GM12878 (cell line): ENCODE data around the gene GTF2F2. TPM values are rescaled to one million over a fixed set of nuclear protein-coding genes. Genes with fewer than 3 reads are reported as not detected.

ENCODE experiments used
- ATAC-seq: fragments of 200-7000 bp; cut with Tn5 transposase; 3 replicates; pipeline ENCODE4 v1.9.1; 2020; ENCODE audit warnings: mild to moderate bottlenecking, moderate library complexity
- BruUV-seq: library from RNA; stranded (reverse); fragments of 400-500 nt; replicated peaks from 2 replicates; lab custom pipeline; 2021; lab: Mats Ljungman, UMichigan
- CTCF ChIA-PET: fragments of 300-600 bp; sonication (Branson Sonifier 250); formaldehyde crosslinking; extraction: SDS; loops from one replicate; lab custom pipeline; 2021; ENCODE audit warnings: inconsistent platforms; lab: Yijun Ruan, JAX
- POLR2A ChIA-PET: fragments of 350-600 bp; formaldehyde crosslinking; extraction: SDS; loops from one replicate; lab custom pipeline; 2021; ENCODE audit warnings: inconsistent platforms; lab: Charles Lee
- RAD21 ChIA-PET: fragments of 300-600 bp; sonication (Branson Sonifier 250); formaldehyde crosslinking; loops from one replicate; lab custom pipeline; 2023; ENCODE audit warnings: antibody characterized with exemption; ENCODE audit not compliant: unreplicated experiment; lab: Charles Lee
- SMC1A ChIA-PET: fragments of 300-600 bp; sonication (Branson Sonifier 250); formaldehyde crosslinking; loops from one replicate; lab custom pipeline; 2023; ENCODE audit not compliant: unreplicated experiment, uncharacterized antibody; lab: Charles Lee
- DNase-seq: peaks from one replicate; pipeline ENCODE4 v3.0.0-alpha.2; 2011; ENCODE audit warnings: low read depth, low spot score
- FAIRE-seq: peaks from 3 replicates; lab custom pipeline; 2011; peaks lifted over from hg19 to GRCh38; lab: Jason Lieb, UNC
- H2AFZ ChIP-seq: 2 replicates; pipeline ENCODE4 v1.6.0; 2011; ENCODE audit warnings: low read depth, low read length, control low read depth; ENCODE audit not compliant: control insufficient read depth
- H3K27ac ChIP-seq: 2 replicates; pipeline ENCODE4 v1.5.1; 2011; ENCODE audit warnings: control low read depth; ENCODE audit not compliant: control insufficient read depth, insufficient read depth
- H3K27me3 ChIP-seq, 2 experiments: replicated peaks in 1 of 2; 2 replicates each; pipeline versions ENCODE4 v1.6.0 to v1.6.1; 2011; ENCODE audit warnings: low read length in 1 of 2; ENCODE audit not compliant: control insufficient read depth in 2 of 2, insufficient read depth in 2 of 2
- H3K36me3 ChIP-seq, 2 experiments: 2 replicates each; pipeline ENCODE4 v1.5.1; 2011; ENCODE audit warnings: low read length in 1 of 2; ENCODE audit not compliant: control insufficient read depth in 2 of 2, insufficient read depth in 2 of 2
- H3K4me1 ChIP-seq: 2 replicates; pipeline ENCODE4 v1.6.1; 2011; ENCODE audit warnings: mild to moderate bottlenecking, low read length, moderate library complexity, mixed read lengths; ENCODE audit not compliant: control insufficient read depth, insufficient read depth
- H3K4me2 ChIP-seq: 2 replicates; pipeline ENCODE4 v1.6.0; 2011; ENCODE audit warnings: control low read depth; ENCODE audit not compliant: control insufficient read depth, insufficient read depth
- H3K4me3 ChIP-seq: fragments of 200-600 bp; sonication (generic); 2 replicates; pipeline ENCODE4 v1.5.1; 2016
- H3K79me2 ChIP-seq: 2 replicates; pipeline ENCODE4 v1.6.0; 2011; ENCODE audit warnings: low read length; ENCODE audit not compliant: control insufficient read depth, insufficient read depth
- H3K9ac ChIP-seq: 2 replicates; pipeline ENCODE4 v1.8.0; 2011; ENCODE audit warnings: low read length, control low read depth, mixed read lengths; ENCODE audit not compliant: control insufficient read depth, insufficient read depth
- H3K9me3 ChIP-seq: replicated peaks from 3 replicates; pipeline ENCODE4 v1.5.1; 2011; ENCODE audit warnings: mild to moderate bottlenecking, low read length; ENCODE audit not compliant: control insufficient read depth, insufficient read depth
- H4K20me1 ChIP-seq: 2 replicates; pipeline ENCODE4 v1.6.0; 2011; ENCODE audit not compliant: control insufficient read depth, insufficient read depth
- BCL11A ChIP-seq: IDR thresholded peaks from 2 replicates; pipeline ENCODE4 v1.6.1; 2011; ENCODE audit warnings: low read depth, low read length
- FOXK2 ChIP-seq: fragments of 450-650 bp; IDR thresholded peaks from 2 replicates; pipeline ENCODE4 v1.6.1; 2017; ENCODE audit warnings: mild to moderate bottlenecking, moderate library complexity
- JUNB ChIP-seq: IDR thresholded peaks from 2 replicates; pipeline ENCODE4 v1.6.1; 2016; ENCODE audit warnings: antibody characterized with exemption, mild to moderate bottlenecking
- JUND ChIP-seq: IDR thresholded peaks from 2 replicates; pipeline ENCODE4 v1.6.1; 2012; ENCODE audit warnings: low read depth, mild to moderate bottlenecking, low read length, improper control_type of control experiment, moderate library complexity
- KLF5 ChIP-seq: fragments of 450-650 bp; IDR thresholded peaks from 2 replicates; pipeline ENCODE4 v1.6.1; 2014; ENCODE audit warnings: mild to moderate bottlenecking; ENCODE audit not compliant: partially characterized antibody
- MYC ChIP-seq: IDR thresholded peaks from 2 replicates; pipeline ENCODE4 v1.6.1; 2011; ENCODE audit warnings: mild to moderate bottlenecking, low read length, moderate library complexity, inconsistent platforms; ENCODE audit not compliant: insufficient read depth, insufficient replicate concordance, insufficient read length, severe bottlenecking
- NFXL1 ChIP-seq: fragments of 450-650 bp; IDR thresholded peaks from 2 replicates; pipeline ENCODE4 v1.6.1; 2017; ENCODE audit warnings: antibody characterized with exemption, mild to moderate bottlenecking, borderline replicate concordance
- NR2C2 ChIP-seq: IDR thresholded peaks from 2 replicates; pipeline ENCODE4 v1.6.1; 2011; ENCODE audit warnings: borderline replicate concordance, low read depth; ENCODE audit not compliant: control insufficient read depth, insufficient read length
- RELA ChIP-seq: fragments of 450-650 bp; IDR thresholded peaks from 2 replicates; pipeline ENCODE4 v1.8.0; 2014; ENCODE audit warnings: borderline replicate concordance; ENCODE audit not compliant: partially characterized antibody
- SPI1 ChIP-seq: IDR thresholded peaks from 2 replicates; pipeline ENCODE4 v1.6.1; 2011; ENCODE audit warnings: low read depth, mild to moderate bottlenecking, low read length, moderate library complexity, borderline replicate concordance; ENCODE audit not compliant: insufficient read depth
- STAT1 ChIP-seq: fragments of 450-650 bp; conservative IDR thresholded peaks from 2 replicates; pipeline ENCODE4 v1.6.1; 2014; ENCODE audit warnings: antibody characterized with exemption, mild to moderate bottlenecking
- ZNF384 ChIP-seq: IDR thresholded peaks from 2 replicates; pipeline ENCODE4 v1.6.1; 2012; ENCODE audit warnings: low read depth, mild to moderate bottlenecking, low read length, improper control_type of control experiment, borderline replicate concordance
- WGBS: methylation state at CpG from one replicate; pipeline ENCODE4 v1.1.6; 2016; ENCODE audit warnings: low lambda C conversion rate; ENCODE audit not compliant: insufficient replicate concordance, insufficient coverage; ENCODE audit errors: missing lambda C conversion rate; 5-methylcytosine and 5-hydroxymethylcytosine counted together
- in situ Hi-C: fragments of 300-500 bp; cut with MboI; formaldehyde crosslinking; loops from 9 replicates; pipeline ENCODE4 v1.14.3; 2018; ENCODE audit warnings: mixed read lengths
- intact Hi-C: fragments of 100-400 bp; cut with micrococcal nuclease; formaldehyde crosslinking; loops from one replicate; pipeline ENCODE4 v1.14.2; 2022; ENCODE audit not compliant: unreplicated experiment
- polyA plus RNA-seq, 11 experiments: library from polyadenylated mRNA; depleted of rRNA in 4 of 11; unstranded in 6 of 11; stranded (reverse) in 5 of 11; fragments of >200 nt; fragmentation: Nextera tagmentation in 4 of 11; fragmentation: Illumina TruSeq in 1 of 11; extraction: Ambion mirVana in 4 of 11; extraction: Trizol in 1 of 11; gene quantifications; 1 replicate in 1 of 11; 2 replicates in 10 of 11; pipeline versions ENCODE4 v1.2.1 to v1.2.3, GENCODE V29; 2011 to 2016; ENCODE audit warnings: inconsistent platforms in 2 of 11, missing spikeins in 2 of 11, low read depth in 1 of 11
- total RNA-seq, 4 experiments: library from RNA; depleted of rRNA in 3 of 4; stranded (reverse); fragments of >200 nt in 3 of 4; fragmentation: Illumina TruSeq in 1 of 4; extraction: Trizol in 1 of 4; gene quantifications; 2 replicates each; pipeline versions ENCODE4 v1.2.1 to v1.2.3, GENCODE V29; 2013 to 2021
- TF ChIP-seq, protein P1 (sequence below): fragments of 450-650 bp; IDR thresholded peaks from 2 replicates; pipeline ENCODE4 v1.6.1; 2017; ENCODE audit warnings: low read depth, mild to moderate bottlenecking, moderate library complexity
- TF ChIP-seq, protein P2 (sequence below): IDR thresholded peaks from 2 replicates; pipeline ENCODE4 v1.6.1; 2011; ENCODE audit warnings: mild to moderate bottlenecking, low read depth, low read length, moderate library complexity; ENCODE audit not compliant: insufficient replicate concordance

Gene GTF2F2
- total and polyA plus RNA-seq, 10 of the 15 experiments (the other 5 are each of a cell fraction or from before 2014, with no cell fraction given): 14.5 to 30.8 (median 22.6) TPM

DNA sequence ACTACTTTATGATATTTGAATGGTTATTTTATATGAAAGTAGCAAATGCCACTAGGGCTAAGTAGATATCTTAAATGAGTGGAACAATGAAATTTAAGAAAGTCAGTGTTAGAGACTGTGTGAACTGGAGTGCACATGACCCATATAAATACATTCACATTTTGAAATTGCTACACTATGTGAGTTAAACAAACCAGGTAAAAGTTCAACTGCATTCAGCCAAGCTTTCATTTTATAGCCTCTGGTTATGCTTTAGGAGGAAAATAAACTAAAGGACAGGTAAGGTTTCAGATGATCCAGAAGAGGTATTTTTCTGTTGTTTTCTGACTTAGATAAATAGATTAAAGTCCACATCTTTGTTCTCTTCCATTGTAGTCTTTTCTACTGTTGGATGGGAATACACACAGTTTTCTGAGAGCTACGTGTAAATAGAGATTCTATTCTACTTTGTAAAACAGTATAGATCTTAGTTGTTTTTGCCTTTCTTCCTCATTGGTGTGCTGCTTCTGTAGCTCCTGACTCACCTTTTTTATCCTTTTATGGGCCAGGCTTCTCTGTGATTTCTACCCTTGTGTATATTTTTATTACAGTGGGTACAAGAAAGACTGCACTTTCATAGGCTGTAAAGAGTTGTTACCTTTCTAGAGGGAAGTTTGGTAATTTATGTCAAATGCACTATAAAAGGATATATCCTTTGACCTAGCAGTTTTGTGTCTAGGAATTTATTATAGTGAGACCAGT is 135.1 kb downstream of the GTF2F2 start:
- H3K27ac ChIP-seq: no peak overlapping the region
- H2AFZ ChIP-seq: no peak overlapping the region
- DNase-seq: no peak
- H3K4me2 ChIP-seq: no peak overlapping the region
- no peak overlapping the region for H3K9ac ChIP-seq
- no peaks in the 10 kb centered on the region for H4K20me1 ChIP-seq
- FAIRE-seq: no peak
- H3K9me3 ChIP-seq: no peaks in the 10 kb centered on the region
- H3K79me2 ChIP-seq: no peaks in the 10 kb centered on the region
- SMC1A ChIA-PET: interaction anchor here (0.9 to 1.9 kb wide), 3 partner anchors 16 to 209 kb away, joined by 3 to 6 read pairs (median 4); no protein-coding TSS in a partner anchor
- RAD21 ChIA-PET: no interaction called here
- CTCF ChIA-PET: no interaction called here
- H3K4me3 ChIP-seq: no peak overlapping the region
- H3K4me1 ChIP-seq: peaks cover 4% of the 10 kb centered on the region
- TF ChIP-seq, protein P1, sequence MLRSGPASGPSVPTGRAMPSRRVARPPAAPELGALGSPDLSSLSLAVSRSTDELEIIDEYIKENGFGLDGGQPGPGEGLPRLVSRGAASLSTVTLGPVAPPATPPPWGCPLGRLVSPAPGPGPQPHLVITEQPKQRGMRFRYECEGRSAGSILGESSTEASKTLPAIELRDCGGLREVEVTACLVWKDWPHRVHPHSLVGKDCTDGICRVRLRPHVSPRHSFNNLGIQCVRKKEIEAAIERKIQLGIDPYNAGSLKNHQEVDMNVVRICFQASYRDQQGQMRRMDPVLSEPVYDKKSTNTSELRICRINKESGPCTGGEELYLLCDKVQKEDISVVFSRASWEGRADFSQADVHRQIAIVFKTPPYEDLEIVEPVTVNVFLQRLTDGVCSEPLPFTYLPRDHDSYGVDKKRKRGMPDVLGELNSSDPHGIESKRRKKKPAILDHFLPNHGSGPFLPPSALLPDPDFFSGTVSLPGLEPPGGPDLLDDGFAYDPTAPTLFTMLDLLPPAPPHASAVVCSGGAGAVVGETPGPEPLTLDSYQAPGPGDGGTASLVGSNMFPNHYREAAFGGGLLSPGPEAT: no peak
- TF ChIP-seq JUND: no peak
- TF ChIP-seq, all 136 proteins: peak for 0
- POLR2A ChIA-PET: no interaction called here
- Histone ChIP-seq H3K36me3 (no peaks in the 10 kb centered on the region; a peak in 1 of 4 replicates), H3K27me3 (no peaks in the 10 kb centered on the region)
- no peak for ATAC-seq
- intact Hi-C loops (no loop called here), in situ Hi-C loops (no loop called here)
- WGBS: 96% methylated on average over 1 of the region's 1 CpG
- no TSS peak for BruUV-seq

DNA sequence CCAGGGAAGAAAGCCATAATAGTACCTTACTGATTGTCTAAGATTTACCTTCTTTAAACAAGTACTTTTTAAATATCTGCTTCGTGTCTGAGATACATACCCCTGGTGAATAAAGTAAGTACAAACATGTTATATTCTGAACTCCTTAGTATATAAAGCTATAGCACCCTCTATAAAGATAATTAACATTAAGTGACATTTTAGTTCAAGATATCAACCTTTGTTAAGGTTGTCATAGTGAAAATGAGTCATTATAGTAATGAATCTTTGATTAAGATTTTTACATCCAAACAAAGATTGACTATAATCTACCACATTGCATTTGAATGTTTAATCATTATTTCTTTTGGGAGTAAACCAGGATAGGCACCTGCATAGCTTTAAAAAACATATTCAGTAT is 135.9 kb downstream of the GTF2F2 start:
- ChIA-PET SMC1A (interaction anchor here (0.7 to 1.9 kb wide), 6 partner anchors 9 to 210 kb away, joined by 3 to 6 read pairs (median 4); partner anchors contain the start of gene GTF2F2), CTCF (interaction anchor here (0.7 to 1.3 kb wide), 2 partner anchors 19 to 26 kb away, joined by 3 to 4 read pairs; no protein-coding TSS in a partner anchor), RAD21 (no interaction called here), POLR2A (no interaction called here)
- no peaks in the 10 kb centered on the region; a peak in 1 of 4 replicates for H3K36me3 ChIP-seq
- ATAC-seq: no peak
- 93% methylated on average over 1 of the region's 1 CpG for WGBS
- H3K4me1 ChIP-seq: peaks cover 4% of the 10 kb centered on the region
- no peak overlapping the region for H3K27ac ChIP-seq
- H2AFZ ChIP-seq: no peak overlapping the region
- H3K27me3 ChIP-seq: no peaks in the 10 kb centered on the region
- no peak overlapping the region for H3K9ac ChIP-seq
- no TSS peak for BruUV-seq
- no peaks in the 10 kb centered on the region for H3K9me3 ChIP-seq
- H3K79me2 ChIP-seq: no peaks in the 10 kb centered on the region
- no peak overlapping the region for H3K4me2 ChIP-seq
- intact Hi-C loops: no loop called here
- FAIRE-seq: no peak
- H4K20me1 ChIP-seq: no peaks in the 10 kb centered on the region
- no peak overlapping the region for H3K4me3 ChIP-seq
- in situ Hi-C loops: no loop called here
- DNase-seq: no peak
- no peak for TF ChIP-seq NR2C2
- TF ChIP-seq STAT1: no peak
- no peak for TF ChIP-seq FOXK2
- TF ChIP-seq, protein P2, sequence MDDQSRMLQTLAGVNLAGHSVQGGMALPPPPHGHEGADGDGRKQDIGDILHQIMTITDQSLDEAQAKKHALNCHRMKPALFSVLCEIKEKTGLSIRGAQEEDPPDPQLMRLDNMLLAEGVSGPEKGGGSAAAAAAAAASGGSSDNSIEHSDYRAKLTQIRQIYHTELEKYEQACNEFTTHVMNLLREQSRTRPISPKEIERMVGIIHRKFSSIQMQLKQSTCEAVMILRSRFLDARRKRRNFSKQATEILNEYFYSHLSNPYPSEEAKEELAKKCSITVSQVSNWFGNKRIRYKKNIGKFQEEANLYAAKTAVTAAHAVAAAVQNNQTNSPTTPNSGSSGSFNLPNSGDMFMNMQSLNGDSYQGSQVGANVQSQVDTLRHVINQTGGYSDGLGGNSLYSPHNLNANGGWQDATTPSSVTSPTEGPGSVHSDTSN: no peak
- no peak for TF ChIP-seq BCL11A
- TF ChIP-seq NFXL1: no peak
- TF ChIP-seq JUNB: no peak
- TF ChIP-seq MYC: no peak
- TF ChIP-seq ZNF384: no peak
- TF ChIP-seq KLF5: no peak
- no peak for TF ChIP-seq SPI1
- no peak for TF ChIP-seq RELA
